Measurements from ENCODE around the gene SLC16A5.

The SLC16A5 gene

GRCh38 chr17:75086496-75087181 is 1.1 kb upstream of the SLC16A5 start:
- TF ChIP-seq EZH2 (IDR thresholded peaks at IDR 0.05; ENCODE audit: borderline replicate concordance, low read depth, low read length, severe bottlenecking) (no peak), CTCF (IDR thresholded peaks at IDR 0.05; ENCODE audit: borderline replicate concordance, extremely low read depth, low read length, poor library complexity, severe bottlenecking) (no peak)
- ATAC-seq (ENCODE audit: insufficient read depth, low read depth) (no peak), DNase-seq (no peak)
- Histone ChIP-seq H3K4me1 (ENCODE audit: insufficient read depth, low read length) (peaks cover 37% of the 10 kb centered on the region), H3K9me3 (ENCODE audit: insufficient read depth, low read length, severe bottlenecking) (no peaks in the 10 kb centered on the region), H3K4me2 (ENCODE audit: insufficient read depth, low read length) (peak overlapping the region; percentile 69), H3K4me3 (ENCODE audit: low read depth in 1 of 2, low read length in 2 of 2) (no peak overlapping the region; a peak in 1 of 4 replicates), H3K27me3 (ENCODE audit: insufficient read depth, low read length, poor library complexity) (no peaks in the 10 kb centered on the region), H3K9ac (ENCODE audit: low read depth, low read length) (peak overlapping the region; percentile 76; the same call in 1 of the 2 replicates), H3K27ac (ENCODE audit: low read length) (no peak overlapping the region), H4K20me1 (ENCODE audit: insufficient read depth, low read length) (no peaks in the 10 kb centered on the region), H3K36me3 (ENCODE audit: insufficient read depth, low read length) (no peaks in the 10 kb centered on the region), H2AFZ (ENCODE audit: low read depth, low read length) (no peak overlapping the region), H3K79me2 (ENCODE audit: insufficient read depth, low read length) (no peaks in the 10 kb centered on the region)

GRCh38 chr17:75087182-75087557 is 584 bp upstream of the SLC16A5 start:
- peaks cover 37% of the 10 kb centered on the region for H3K4me1 ChIP-seq (ENCODE audit: insufficient read depth, low read length)
- ATAC-seq (ENCODE audit: insufficient read depth, low read depth) (no peak; the same call in 2 of the 3 replicates), DNase-seq (no peak)
- peak overlapping the region; percentile 69 for H3K4me2 ChIP-seq (ENCODE audit: insufficient read depth, low read length)
- no peaks in the 10 kb centered on the region for H3K27me3 ChIP-seq (ENCODE audit: insufficient read depth, low read length, poor library complexity)
- no peaks in the 10 kb centered on the region for H3K36me3 ChIP-seq (ENCODE audit: insufficient read depth, low read length)
- H4K20me1 ChIP-seq (ENCODE audit: insufficient read depth, low read length) = no peaks in the 10 kb centered on the region
- H3K9ac ChIP-seq (ENCODE audit: low read depth, low read length) = peak overlapping the region; percentile 76
- peak overlapping the region; percentile 80 for H3K27ac ChIP-seq (ENCODE audit: low read length)
- no peaks in the 10 kb centered on the region for H3K79me2 ChIP-seq (ENCODE audit: insufficient read depth, low read length)
- H3K4me3 ChIP-seq (ENCODE audit: low read depth in 1 of 2, low read length in 2 of 2) = peak overlapping the region; percentile 39 to 68; a peak in 3 of 4 replicates
- peak overlapping the region; percentile 83 for H2AFZ ChIP-seq (ENCODE audit: low read depth, low read length)
- no peaks in the 10 kb centered on the region for H3K9me3 ChIP-seq (ENCODE audit: insufficient read depth, low read length, severe bottlenecking)
- TF ChIP-seq EZH2 (IDR thresholded peaks at IDR 0.05; ENCODE audit: borderline replicate concordance, low read depth, low read length, severe bottlenecking) = no peak
- TF ChIP-seq CTCF (IDR thresholded peaks at IDR 0.05; ENCODE audit: borderline replicate concordance, extremely low read depth, low read length, poor library complexity, severe bottlenecking) = no peak

DNA sequence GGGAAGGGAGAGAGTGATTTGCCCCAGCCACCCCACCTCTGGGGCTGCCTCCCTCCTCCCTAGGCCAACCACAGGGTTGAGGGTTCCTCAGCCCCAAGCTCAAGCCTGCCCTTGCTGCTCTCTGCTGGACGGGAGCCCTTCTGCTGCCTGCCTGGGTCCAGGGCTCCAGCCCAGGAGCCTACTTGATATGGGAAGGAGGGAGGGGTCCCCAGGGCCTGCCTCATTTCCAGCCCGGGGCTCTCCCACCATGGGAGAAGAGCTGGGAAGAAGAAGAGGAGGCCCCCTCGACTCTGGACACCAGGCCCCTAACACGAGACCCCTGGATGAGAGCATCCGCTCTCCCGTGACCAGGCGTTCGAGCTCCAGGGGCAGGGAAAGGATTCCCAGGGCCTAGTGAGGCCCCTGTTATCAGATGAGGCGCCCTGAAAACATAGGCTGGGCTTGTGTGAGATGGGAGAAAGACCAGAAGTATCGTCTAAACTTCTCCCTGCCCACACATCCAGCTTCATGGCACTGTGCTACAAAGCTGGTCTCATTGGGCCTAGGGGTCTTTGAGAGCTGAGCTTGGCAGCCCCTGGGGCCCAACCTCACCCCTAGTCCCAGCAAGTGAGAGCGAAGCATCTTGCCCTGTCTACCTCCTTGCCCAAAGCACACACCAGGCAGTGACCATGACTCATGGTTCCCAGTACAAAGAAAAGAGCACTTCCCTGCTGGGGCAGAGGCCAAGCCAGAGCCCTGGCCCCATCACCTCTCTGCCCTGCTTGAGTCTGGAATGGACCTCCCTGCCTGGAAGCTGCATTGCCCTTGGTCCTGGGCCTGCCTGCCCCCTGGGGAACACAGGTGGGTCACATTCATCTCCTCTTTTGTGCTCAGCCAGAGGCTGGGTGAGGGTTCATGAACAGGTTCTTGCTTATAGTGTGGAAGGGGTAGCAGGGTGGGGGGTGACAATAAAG is 987 bp downstream of the SLC16A5 start:
- H3K27ac ChIP-seq (ENCODE audit: low read length) = peak overlapping the region; percentile 80
- no peak for TF ChIP-seq EZH2 (IDR thresholded peaks at IDR 0.05; ENCODE audit: borderline replicate concordance, low read depth, low read length, severe bottlenecking)
- H3K9ac ChIP-seq (ENCODE audit: low read depth, low read length) = peak overlapping the region; percentile 76
- H2AFZ ChIP-seq (ENCODE audit: low read depth, low read length) = peak overlapping the region; percentile 83
- no peaks in the 10 kb centered on the region for H3K79me2 ChIP-seq (ENCODE audit: insufficient read depth, low read length)
- H3K4me2 ChIP-seq (ENCODE audit: insufficient read depth, low read length) = peak overlapping the region; percentile 69
- ATAC-seq (ENCODE audit: insufficient read depth, low read depth) (no peak), DNase-seq (no peak)
- no peaks in the 10 kb centered on the region for H3K27me3 ChIP-seq (ENCODE audit: insufficient read depth, low read length, poor library complexity)
- H3K4me3 ChIP-seq (ENCODE audit: low read depth in 1 of 2, low read length in 2 of 2) = peak overlapping the region; percentile 39 to 68; a peak in 3 of 4 replicates
- H3K4me1 ChIP-seq (ENCODE audit: insufficient read depth, low read length) = peaks cover 35% of the 10 kb centered on the region
- no peaks in the 10 kb centered on the region for H3K9me3 ChIP-seq (ENCODE audit: insufficient read depth, low read length, severe bottlenecking)
- H3K36me3 ChIP-seq (ENCODE audit: insufficient read depth, low read length) = no peaks in the 10 kb centered on the region
- no peaks in the 10 kb centered on the region for H4K20me1 ChIP-seq (ENCODE audit: insufficient read depth, low read length)

All from DND-41 (cell line).